HepG2 (cell line): ENCODE measurements around the gene APBA3. TPM values are rescaled to one million over a fixed set of nuclear protein-coding genes. Genes with fewer than 3 reads are reported as not detected.

Source experiments
- ARNTL ChIP-seq: sonication (generic); formaldehyde crosslinking; IDR thresholded peaks from 2 replicates; pipeline ENCODE4 v1.4.0; 2020; ENCODE audit warnings: mild to moderate bottlenecking, missing genetic modification reagents
- CBX5 ChIP-seq: sonication (generic); formaldehyde crosslinking; IDR thresholded peaks from 2 replicates; pipeline ENCODE4 v1.4.0; 2020; ENCODE audit warnings: missing genetic modification reagents, borderline replicate concordance
- ELF4 ChIP-seq: sonication (generic); formaldehyde crosslinking; IDR thresholded peaks from 2 replicates; pipeline ENCODE4 v1.5.0; 2020; ENCODE audit warnings: missing genetic modification reagents, mild to moderate bottlenecking, moderate library complexity, borderline replicate concordance
- FOXO1 ChIP-seq: sonication (generic); formaldehyde crosslinking; IDR thresholded peaks from 2 replicates; pipeline ENCODE4 v1.4.0; 2020; ENCODE audit warnings: missing genetic modification reagents
- HDAC6 ChIP-seq: fragments of 200-600 bp; sonication (generic); IDR thresholded peaks from 2 replicates; pipeline ENCODE4 v1.7.0; 2017; ENCODE audit warnings: mild to moderate bottlenecking, antibody characterized with exemption, low read length, low read depth
- PHF5A ChIP-seq: IDR thresholded peaks from one replicate; pipeline ENCODE4 v1.6.1; 2018; ENCODE audit warnings: low read depth, missing genetic modification reagents; ENCODE audit not compliant: unreplicated experiment
- SMAD9 ChIP-seq: sonication (generic); formaldehyde crosslinking; IDR thresholded peaks from 2 replicates; pipeline ENCODE4 v1.5.1; 2020; ENCODE audit warnings: mild to moderate bottlenecking, missing genetic modification reagents
- STAG1 ChIP-seq: sonication (generic); formaldehyde crosslinking; IDR thresholded peaks from 2 replicates; pipeline ENCODE4 v1.4.0; 2020; ENCODE audit warnings: missing genetic modification reagents
- ZNF552 ChIP-seq: sonication (generic); formaldehyde crosslinking; IDR thresholded peaks from 2 replicates; pipeline ENCODE4 v1.9.0; 2022; ENCODE audit warnings: missing genetic modification reagents, mild to moderate bottlenecking, borderline replicate concordance
- polyA plus RNA-seq, 8 experiments: library from polyadenylated mRNA; depleted of rRNA in 3 of 8; stranded (reverse) in 7 of 8; unstranded in 1 of 8; fragments of >200 nt; fragmentation: Illumina TruSeq in 4 of 8; extraction: Trizol in 4 of 8; gene quantifications; 2 replicates each; pipeline versions ENCODE4 v1.2.1 to v1.2.3, GENCODE V29; 2011 to 2016; ENCODE audit warnings: low read depth in 4 of 8, missing spikeins in 1 of 8, mixed read lengths in 1 of 8; ENCODE audit not compliant: insufficient read depth in 1 of 8
- total RNA-seq, 5 experiments: library from RNA; depleted of rRNA; stranded (reverse); fragments of >200 nt; fragmentation: Illumina TruSeq; extraction: Trizol; gene quantifications; 2 replicates each; pipeline ENCODE4 v1.2.3, GENCODE V29; 2016; ENCODE audit warnings: low read depth in 1 of 5
- TF ChIP-seq, protein P1 (sequence below): sonication (generic); formaldehyde crosslinking; IDR thresholded peaks from 2 replicates; pipeline ENCODE4 v1.4.0; 2020; ENCODE audit warnings: missing genetic modification reagents
- TF ChIP-seq, protein P2 (sequence below): sonication (generic); formaldehyde crosslinking; IDR thresholded peaks from 2 replicates; pipeline ENCODE4 v1.5.0; 2020; ENCODE audit warnings: mild to moderate bottlenecking, low read depth, missing genetic modification reagents, borderline replicate concordance
- TF ChIP-seq, protein P3 (sequence below): IDR thresholded peaks from 2 replicates; pipeline ENCODE4 v1.6.1; 2018; ENCODE audit warnings: missing genetic modification reagents, mild to moderate bottlenecking, missing compliant biosample characterization
- TF ChIP-seq, protein P4 (sequence below): sonication (generic); formaldehyde crosslinking; IDR thresholded peaks from one replicate; pipeline ENCODE4 v1.5.1; 2020; ENCODE audit warnings: mild to moderate bottlenecking, missing genetic modification reagents; ENCODE audit errors: not compliant biosample characterization

Gene APBA3
- total and polyA plus RNA-seq, 2 of the 13 experiments (the other 11 are each of a cell fraction or from before 2014, with no cell fraction given) = 14.2 to 14.3 TPM

DNA sequence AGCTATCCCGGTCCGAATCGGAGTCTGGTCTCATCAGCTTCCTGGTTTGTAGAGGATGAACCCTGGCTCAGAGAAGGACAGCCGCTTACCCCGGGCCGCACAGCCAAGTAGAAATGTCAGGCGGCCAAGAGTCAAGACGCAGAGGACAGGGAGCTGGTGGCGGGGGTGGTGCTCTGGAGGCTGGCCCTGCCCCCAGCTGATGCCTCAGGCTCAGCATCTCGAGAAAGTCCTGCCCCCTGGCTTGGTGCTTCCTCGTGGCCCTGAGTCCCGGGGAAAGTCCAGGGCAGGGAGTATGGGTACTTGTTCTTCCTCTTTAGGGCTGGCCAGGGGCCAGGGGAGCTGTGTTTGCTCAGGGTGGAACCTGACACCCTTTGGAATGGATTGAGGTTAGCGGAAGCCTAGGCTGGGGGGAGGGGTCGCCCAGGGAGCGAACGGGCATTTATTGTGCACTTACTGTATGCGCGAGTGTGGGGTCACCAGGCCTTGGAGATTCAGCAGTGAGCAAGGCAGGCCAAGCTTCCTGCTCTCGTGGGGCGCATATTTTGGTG, 51.2 kb downstream of the APBA3 start (continued):
- TF ChIP-seq, protein P1, sequence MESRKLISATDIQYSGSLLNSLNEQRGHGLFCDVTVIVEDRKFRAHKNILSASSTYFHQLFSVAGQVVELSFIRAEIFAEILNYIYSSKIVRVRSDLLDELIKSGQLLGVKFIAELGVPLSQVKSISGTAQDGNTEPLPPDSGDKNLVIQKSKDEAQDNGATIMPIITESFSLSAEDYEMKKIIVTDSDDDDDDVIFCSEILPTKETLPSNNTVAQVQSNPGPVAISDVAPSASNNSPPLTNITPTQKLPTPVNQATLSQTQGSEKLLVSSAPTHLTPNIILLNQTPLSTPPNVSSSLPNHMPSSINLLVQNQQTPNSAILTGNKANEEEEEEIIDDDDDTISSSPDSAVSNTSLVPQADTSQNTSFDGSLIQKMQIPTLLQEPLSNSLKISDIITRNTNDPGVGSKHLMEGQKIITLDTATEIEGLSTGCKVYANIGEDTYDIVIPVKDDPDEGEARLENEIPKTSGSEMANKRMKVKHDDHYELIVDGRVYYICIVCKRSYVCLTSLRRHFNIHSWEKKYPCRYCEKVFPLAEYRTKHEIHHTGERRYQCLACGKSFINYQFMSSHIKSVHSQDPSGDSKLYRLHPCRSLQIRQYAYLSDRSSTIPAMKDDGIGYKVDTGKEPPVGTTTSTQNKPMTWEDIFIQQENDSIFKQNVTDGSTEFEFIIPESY (CRISPR knock-in tag) = peak; percentile 85
- TF ChIP-seq STAG1 (CRISPR knock-in tag) (peak; percentile 10; the same call in 1 of the 2 replicates), SMAD9 (CRISPR knock-in tag) (no peak), HDAC6 (no peak), CBX5 (CRISPR knock-in tag) (peak; percentile 64; the same call in 1 of the 2 replicates), ELF4 (CRISPR knock-in tag) (no peak; the same call in 1 of the 2 replicates), PHF5A (CRISPR knock-in tag) (peak; percentile 86), ARNTL (CRISPR knock-in tag) (peak; percentile 43; the same call in 1 of the 2 replicates), ZNF552 (peak; percentile 60; the same call in 1 of the 2 replicates), FOXO1 (CRISPR knock-in tag) (peak; percentile 69)
- TF ChIP-seq, protein P2, sequence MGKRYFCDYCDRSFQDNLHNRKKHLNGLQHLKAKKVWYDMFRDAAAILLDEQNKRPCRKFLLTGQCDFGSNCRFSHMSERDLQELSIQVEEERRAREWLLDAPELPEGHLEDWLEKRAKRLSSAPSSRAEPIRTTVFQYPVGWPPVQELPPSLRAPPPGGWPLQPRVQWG (CRISPR knock-in tag) = no peak
- TF ChIP-seq, protein P3, sequence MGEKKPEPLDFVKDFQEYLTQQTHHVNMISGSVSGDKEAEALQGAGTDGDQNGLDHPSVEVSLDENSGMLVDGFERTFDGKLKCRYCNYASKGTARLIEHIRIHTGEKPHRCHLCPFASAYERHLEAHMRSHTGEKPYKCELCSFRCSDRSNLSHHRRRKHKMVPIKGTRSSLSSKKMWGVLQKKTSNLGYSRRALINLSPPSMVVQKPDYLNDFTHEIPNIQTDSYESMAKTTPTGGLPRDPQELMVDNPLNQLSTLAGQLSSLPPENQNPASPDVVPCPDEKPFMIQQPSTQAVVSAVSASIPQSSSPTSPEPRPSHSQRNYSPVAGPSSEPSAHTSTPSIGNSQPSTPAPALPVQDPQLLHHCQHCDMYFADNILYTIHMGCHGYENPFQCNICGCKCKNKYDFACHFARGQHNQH (CRISPR knock-in tag) = peak; percentile 84
- TF ChIP-seq, protein P4, sequence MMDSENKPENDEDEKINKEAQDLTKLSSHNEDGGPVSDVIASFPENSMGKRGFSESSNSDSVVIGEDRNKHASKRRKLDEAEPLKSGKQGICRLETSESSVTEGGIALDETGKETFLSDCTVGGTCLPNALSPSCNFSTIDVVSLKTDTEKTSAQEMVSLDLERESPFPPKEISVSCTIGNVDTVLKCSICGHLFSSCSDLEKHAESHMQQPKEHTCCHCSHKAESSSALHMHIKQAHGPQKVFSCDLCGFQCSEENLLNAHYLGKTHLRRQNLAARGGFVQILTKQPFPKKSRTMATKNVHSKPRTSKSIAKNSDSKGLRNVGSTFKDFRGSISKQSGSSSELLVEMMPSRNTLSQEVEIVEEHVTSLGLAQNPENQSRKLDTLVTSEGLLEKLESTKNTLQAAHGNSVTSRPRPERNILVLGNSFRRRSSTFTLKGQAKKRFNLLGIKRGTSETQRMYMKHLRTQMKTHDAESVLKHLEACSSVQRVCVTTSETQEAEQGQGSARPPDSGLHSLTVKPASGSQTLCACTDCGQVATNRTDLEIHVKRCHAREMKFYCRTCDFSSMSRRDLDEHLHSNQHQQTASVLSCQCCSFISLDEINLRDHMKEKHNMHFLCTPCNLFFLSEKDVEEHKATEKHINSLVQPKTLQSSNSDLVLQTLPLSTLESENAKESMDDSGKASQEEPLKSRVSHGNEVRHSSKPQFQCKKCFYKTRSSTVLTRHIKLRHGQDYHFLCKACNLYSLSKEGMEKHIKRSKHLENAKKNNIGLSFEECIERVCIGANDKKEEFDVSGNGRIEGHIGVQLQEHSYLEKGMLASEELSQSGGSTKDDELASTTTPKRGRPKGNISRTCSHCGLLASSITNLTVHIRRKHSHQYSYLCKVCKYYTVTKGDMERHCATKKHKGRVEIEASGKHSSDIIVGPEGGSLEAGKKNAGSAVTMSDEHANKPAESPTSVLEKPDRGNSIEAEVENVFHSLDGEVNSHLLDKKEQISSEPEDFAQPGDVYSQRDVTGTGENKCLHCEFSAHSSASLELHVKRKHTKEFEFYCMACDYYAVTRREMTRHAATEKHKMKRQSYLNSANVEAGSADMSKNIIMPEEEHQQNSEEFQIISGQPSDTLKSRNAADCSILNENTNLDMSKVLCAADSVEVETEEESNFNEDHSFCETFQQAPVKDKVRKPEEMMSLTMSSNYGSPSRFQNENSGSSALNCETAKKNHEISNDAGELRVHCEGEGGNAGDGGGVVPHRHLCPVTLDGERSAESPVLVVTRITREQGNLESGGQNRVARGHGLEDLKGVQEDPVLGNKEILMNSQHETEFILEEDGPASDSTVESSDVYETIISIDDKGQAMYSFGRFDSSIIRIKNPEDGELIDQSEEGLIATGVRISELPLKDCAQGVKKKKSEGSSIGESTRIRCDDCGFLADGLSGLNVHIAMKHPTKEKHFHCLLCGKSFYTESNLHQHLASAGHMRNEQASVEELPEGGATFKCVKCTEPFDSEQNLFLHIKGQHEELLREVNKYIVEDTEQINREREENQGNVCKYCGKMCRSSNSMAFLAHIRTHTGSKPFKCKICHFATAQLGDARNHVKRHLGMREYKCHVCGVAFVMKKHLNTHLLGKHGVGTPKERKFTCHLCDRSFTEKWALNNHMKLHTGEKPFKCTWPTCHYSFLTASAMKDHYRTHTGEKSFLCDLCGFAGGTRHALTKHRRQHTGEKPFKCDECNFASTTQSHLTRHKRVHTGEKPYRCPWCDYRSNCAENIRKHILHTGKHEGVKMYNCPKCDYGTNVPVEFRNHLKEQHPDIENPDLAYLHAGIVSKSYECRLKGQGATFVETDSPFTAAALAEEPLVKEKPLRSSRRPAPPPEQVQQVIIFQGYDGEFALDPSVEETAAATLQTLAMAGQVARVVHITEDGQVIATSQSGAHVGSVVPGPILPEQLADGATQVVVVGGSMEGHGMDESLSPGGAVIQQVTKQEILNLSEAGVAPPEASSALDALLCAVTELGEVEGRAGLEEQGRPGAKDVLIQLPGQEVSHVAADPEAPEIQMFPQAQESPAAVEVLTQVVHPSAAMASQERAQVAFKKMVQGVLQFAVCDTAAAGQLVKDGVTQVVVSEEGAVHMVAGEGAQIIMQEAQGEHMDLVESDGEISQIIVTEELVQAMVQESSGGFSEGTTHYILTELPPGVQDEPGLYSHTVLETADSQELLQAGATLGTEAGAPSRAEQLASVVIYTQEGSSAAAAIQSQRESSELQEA = no peak
